Measurements from ENCODE around the gene CRISP3.

GRCh38 chr6:49692534-49692933 is 51.7 kb downstream of the CRISP3 start:
- TF ChIP-seq POLR2A (IDR thresholded peaks at IDR 0.05; ENCODE audit: low read depth, low read length) (no peak), POLR2AphosphoS5 (IDR thresholded peaks at IDR 0.05; ENCODE audit: low read depth, low read length) (no peak), TAF1 (IDR thresholded peaks at IDR 0.05; ENCODE audit: borderline replicate concordance, low read depth, low read length) (no peak)

Measured in GM12892 (cell line).